Measurements from ENCODE around the gene L3MBTL4.

DNA sequence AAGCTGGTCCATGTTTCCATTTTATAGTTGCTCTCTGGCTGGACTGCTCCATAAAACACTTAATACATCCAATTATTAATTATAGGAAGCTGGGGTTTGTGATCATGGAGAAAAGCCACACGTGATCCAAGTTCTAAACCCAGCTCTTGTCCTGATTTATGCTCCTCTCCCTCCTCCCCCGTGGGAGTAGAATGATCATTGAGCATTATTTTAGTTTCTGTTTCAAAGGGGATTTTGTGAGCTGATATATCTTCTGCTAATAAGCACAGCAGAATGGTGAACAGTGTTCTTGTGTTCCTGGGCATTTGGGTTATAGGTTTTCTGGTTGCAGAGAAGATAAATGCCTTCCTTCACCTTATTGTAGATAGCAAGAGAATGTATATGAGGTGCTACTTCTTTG lies 383.7 kb downstream of the L3MBTL4 start:
- no peak for TF ChIP-seq EZH2 (IDR thresholded peaks at IDR 0.05)
- TF ChIP-seq, protein P1, sequence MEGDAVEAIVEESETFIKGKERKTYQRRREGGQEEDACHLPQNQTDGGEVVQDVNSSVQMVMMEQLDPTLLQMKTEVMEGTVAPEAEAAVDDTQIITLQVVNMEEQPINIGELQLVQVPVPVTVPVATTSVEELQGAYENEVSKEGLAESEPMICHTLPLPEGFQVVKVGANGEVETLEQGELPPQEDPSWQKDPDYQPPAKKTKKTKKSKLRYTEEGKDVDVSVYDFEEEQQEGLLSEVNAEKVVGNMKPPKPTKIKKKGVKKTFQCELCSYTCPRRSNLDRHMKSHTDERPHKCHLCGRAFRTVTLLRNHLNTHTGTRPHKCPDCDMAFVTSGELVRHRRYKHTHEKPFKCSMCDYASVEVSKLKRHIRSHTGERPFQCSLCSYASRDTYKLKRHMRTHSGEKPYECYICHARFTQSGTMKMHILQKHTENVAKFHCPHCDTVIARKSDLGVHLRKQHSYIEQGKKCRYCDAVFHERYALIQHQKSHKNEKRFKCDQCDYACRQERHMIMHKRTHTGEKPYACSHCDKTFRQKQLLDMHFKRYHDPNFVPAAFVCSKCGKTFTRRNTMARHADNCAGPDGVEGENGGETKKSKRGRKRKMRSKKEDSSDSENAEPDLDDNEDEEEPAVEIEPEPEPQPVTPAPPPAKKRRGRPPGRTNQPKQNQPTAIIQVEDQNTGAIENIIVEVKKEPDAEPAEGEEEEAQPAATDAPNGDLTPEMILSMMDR (IDR thresholded peaks at IDR 0.05): no peak

Data from neural progenitor cell (in vitro differentiated cells).